Measurements from ENCODE around the gene NOTCH2.

Gene NOTCH2

DNA sequence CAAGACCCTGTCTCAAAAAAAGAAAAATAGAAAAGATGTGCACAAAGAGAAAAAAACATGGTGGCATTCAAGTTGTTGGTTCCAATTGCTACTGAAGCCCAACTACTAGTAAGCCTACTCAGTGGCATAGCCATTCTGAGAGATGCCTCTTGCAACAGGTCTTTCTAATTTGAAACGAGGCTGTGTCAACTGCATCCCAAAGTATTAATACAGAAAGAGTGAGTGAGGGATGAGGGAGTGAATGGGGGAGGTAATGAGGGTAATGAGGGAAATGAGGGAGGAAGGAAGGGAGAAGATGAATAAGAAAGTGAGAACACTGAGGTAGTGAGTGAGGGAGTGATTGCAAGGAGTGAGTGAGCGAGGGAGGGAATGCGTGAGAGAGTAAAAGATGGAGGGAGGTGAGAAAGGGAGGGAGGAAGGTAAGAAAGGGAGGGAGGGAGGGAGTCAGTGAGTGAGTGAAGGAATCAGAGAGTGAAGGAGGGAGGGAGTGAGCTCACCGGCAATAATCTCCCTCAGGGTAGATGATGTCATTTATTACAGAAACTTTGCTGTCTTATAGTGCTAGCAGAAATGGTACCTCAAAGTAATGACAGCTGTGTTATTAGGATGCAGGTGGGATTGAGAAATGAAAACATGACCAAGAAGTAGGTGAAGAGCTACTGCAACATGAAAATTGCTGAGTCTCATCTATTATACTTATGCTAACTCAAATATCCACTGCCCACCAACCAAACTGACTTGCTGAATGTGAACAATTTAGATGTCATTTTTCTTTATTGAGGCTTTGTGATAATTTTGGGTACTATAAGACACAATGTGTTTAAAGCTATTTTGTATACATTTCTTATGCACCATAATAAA lies 97.5 kb downstream of the NOTCH2 start:
- DNase-seq, result no peak

GRCh38 chr1:119968601-119969000 lies 100.9 kb downstream of the NOTCH2 start:
- DNase-seq, result no peak

DNA sequence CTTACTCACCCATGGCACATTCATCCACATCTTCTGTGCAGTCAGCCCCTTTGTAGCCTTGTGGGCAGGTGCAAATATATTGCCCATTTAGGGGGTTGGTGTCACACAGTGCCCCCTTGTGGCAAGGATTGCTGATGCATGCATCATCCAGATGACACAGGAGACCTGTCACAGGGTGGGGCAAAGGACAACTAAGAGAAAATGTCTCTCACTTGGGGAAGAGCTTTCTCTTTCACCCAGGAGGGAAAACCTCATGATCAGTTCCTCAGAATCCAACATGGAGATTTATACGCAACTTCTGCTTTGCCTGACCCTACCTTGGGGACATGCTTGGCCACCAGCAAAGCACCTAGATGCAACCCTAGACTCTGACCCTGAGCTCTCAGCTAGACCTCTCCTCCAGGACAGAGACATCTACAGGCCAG lies 101.4 kb downstream of the NOTCH2 start:
- no peak for DNase-seq

DNA sequence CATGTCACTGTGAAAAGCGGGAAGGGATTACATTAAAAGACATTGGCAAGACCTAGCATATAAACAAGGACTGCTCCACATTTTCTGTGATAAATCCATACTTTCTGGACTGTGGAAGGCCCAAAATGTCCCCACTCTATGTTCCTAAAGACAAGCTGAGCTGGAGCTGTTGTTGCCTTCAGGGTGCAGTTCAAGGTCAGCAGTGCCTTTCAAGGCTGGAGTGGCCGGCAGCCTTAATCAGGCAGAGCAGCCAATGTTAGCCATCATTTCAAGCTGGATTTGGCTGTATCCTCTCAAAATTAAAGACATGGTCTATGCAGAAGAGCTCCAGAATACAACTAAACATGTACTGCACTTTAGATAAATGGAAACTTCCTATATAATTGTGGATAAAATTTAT lies 102.8 kb downstream of the NOTCH2 start:
- no peak for DNase-seq

DNA sequence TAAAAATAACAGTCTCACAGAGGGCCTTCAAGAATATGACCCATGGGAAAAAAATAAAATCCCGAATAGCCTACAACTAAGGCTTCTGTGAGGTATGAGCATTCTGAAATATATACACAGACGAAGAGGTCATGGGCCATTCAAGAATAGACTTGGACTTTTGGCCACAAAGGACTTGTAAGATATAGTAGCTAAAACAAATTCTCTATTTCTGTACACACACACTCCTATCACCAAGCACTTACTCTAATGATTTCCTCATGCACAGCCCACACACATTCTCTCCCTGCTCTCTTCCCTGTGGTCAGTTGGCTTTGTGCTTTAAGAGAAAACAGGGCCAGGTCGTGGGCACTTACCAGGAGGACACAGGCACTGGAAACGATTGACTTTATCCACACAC lies 103.4 kb downstream of the NOTCH2 start:
- DNase-seq, result no peak

DNA sequence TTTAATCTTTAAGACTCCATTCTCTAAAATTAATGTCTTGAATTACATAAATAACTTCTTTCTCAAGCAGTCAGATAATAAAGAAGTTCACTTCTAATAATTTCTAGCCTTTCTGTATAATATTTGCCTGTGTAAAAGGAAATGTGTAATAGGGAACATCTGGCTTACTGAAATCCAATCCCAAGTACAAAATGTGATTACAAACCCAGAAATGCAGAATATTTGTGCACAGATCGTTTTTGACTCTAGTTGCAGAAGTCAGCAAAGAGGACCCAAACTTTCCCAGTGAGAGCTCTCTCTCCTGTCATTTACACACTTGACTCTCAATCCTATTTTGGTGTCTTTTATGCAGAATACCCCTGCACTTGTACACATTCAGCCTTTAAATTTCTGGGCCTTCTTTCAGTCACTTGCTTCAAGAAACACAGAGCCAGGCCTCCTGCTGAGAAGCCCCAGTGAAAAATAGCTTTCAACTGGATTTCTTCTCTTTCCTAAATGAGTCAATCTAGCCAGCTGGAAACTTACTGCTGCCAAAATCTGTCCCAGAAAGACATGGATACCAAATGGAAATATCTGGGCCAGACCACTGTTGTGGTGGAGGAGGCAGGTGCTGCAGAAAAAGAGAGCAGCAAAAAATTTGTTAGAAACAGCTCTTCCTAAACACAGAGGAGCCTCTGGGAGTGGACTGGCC lies 104.6 kb downstream of the NOTCH2 start:
- DNase-seq, result no peak

DNA sequence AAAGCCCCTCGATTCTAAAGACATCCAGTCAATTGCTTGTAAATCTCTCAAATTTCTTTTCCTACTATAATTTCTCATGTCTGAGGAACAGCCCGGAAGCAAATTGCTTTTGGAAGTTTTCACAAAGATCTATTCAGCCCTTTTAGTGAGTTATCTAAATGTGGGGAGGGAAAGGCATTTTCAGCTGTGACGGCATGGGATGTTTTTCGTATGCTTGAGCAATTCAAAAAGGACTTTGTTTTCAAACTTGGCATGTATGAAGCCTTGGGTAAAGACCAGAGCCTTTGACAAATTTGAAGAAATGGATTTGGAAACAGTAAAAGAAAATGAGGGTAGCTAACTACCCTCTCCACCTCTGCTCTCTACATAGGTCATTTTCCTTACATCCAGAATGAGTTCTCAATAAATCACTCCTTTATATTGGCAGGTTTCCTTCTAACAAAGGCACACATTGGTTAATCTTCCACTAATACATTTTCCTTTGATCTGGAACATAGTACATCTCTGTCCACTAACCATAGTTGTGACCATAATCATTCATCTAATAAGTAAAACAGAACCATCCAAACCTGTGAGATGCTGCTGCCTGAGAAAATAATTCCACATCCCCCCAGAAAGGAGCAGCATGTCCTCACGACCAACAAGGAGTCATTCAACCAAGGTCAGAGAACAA lies 107.0 kb downstream of the NOTCH2 start:
- DNase-seq, result no peak

DNA sequence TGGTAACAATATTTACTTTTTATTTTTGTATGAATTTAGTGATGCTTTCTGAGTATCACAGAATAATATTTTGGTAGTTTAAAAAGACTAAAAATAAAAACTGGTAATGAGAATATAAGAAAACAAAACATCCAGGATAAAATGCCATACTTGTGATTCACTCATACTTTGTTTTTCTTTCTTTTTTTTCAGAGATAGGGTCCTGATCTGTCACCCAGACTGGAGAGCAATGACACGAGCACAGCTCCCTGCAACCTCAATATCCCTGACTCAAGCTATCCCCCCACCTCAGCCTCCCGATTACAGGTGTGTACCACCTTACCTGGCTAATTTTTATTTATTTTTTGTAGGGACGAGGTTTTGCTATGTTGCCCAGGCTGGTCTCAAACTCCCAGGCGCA lies 109.0 kb downstream of the NOTCH2 start:
- DNase-seq, result no peak

DNA sequence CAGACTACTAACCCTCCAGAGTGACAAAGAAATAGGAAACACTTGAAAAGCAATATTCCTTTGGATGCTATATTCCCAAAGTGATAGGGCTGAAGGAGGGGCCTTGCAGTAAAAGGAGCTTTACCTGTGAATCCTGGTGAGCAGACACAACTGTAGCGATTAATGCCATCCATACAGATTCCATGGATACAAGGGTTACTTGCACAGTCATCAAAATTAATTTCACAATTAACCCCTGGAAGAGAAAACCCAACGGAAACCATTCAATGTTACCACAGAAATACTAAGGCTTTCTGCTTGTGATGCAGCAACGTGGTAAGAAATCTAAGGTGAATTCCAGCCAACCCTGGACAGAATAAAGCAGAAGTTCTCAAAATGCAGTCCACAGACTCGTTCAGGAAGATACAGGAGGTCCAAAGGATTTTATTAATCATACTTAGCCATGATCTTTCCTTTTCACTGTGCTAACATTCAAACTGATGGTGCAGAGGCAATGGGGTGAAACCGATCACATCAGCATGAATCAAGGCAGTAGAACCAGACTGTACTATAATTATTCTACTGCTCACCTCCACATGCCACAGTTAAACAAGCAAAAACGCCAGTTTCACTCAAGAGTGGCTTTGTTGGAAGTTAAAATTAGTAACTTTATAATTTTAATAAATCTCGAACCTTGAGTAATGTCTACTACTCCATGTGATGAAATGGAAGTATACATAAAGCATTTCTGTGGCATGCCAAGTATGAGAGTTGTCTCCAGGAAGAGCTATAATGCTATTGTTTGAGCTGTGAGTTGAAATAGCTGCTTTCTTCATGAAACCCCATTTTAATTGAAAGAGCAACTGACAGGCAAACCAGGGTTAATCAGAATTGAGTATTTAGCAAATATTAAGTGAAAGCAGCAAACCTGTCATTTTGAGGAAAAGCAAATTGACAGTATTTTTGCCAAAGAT lies 109.9 kb downstream of the NOTCH2 start:
- no peak for DNase-seq

DNA sequence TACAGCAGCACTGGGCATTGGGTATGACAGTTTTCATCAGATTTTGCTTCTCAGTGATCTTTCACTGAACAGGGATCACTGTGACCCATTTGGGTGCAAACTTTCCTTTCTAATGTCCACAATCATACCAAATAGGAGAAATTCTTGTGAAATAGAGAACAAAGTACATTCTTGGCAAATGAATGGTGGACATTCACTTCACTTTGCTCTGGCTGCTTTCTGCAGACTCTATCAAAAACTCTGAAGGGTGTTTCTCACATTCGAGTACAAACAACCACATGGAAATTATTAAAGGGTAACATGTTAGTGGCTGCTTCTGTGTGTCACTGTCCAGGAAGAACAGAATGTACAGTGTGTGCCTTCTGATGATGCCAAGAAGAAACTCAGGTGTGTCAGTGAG lies 111.2 kb downstream of the NOTCH2 start:
- DNase-seq, result no peak

- DNase-seq, result no peak
Observed at GRCh38 chr1:119956306-119956705, 113.2 kb downstream of the NOTCH2 start.

- no peak for DNase-seq
Observed at GRCh38 chr1:119954476-119955422, 114.7 kb downstream of the NOTCH2 start.

DNA sequence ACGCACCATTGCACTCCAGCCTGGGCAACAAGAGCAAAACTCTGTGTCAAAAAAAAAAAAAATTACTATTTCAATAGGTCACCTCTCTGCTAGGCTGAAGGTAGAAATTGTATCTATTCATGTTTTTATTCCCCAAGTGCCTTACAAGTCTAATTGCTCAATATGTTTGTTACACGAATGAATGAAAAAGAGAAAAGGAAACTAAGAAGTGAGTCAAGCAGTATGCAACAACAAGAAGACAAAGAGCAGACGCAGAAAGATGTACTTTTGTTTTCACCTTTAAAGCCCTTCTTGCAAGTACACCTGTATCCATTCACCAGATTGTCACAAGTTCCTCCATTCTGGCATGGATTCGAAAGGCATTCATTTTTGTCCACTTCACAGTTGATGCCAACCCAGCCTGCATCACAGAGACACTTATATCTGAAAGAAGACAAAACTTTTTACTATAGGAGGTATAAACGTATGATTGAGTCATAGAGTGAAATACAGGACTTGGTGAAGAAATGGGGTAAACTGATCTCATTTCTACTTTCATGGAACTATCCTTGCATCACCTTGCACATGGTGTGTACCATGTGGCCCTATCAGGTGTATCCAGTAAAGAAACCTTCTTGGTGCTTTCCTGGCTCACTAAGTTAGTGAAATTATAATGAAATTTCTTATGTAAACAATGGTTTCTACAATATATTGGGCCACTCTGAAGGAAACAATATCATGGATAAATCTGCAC lies 116.0 kb downstream of the NOTCH2 start:
- DNase-seq, result no peak

GRCh38 chr1:119952496-119952895 lies 117.0 kb downstream of the NOTCH2 start:
- DNase-seq, result no peak

GRCh38 chr1:119948342-119949214 lies 120.9 kb downstream of the NOTCH2 start:
- DNase-seq, result peak; percentile 71

DNA sequence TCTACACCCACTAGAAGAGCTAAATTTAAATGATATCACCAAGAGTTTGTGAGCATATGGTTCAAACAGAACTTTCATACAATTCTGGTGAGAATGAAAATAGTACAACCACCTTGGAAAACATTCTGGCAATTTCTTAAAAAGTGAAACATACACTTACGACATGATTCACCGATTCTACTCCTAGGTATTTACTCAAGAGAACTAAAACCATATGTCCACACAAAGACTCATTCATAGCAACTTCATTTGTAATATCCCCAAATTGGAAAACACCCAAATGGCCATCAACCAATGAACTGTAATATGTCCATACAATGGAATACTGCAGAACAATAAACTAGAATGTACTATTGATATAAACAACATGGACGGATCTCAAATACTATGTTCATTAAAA lies 122.0 kb downstream of the NOTCH2 start:
- no peak for DNase-seq

- DNase-seq, result no peak
Observed at GRCh38 chr1:119946724-119947123, 122.7 kb downstream of the NOTCH2 start.

GRCh38 chr1:119943216-119943615 lies 126.2 kb downstream of the NOTCH2 start:
- no peak for DNase-seq

DNA sequence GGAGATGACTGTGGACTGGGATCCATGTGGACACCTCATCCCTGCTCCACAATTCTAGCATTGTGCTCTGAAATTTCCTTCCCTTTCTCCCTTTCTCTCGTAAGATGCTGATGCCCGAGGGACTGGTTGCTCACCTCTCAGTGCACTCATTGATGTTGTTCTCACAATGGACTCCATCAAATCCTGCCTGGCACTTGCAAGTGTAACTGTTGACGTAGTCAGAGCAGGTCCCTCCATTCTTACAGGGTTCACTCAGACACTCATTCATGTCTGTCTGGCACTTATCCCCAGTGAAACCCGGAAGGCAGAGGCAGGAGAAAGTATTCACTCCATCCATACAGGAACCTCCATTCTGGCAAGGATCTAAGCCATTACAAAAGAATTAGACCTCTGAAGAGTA lies 128.1 kb downstream of the NOTCH2 start:
- no peak for DNase-seq

DNA sequence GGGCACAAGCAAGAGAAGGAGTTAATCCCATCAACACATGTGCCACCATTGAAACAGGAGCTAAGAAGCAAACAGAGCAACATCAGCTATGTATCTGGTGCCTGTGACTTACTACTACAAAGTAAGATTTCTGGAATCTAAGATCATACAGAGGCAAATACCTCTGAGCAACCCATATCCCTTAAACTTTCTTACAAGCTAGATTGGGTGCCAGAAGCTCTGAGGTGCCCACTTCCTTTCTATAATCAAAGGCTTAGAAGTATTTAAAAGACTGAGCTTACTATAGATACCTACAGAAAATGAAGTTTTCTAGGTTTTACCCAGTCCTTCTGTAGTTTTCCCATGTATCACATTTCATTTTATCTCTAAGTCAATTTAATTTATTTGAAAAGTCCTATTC lies 128.8 kb downstream of the NOTCH2 start:
- DNase-seq, result no peak

All from NCI-H2227 treated with DMSO at 0.1 percent for 48 hours (cell line).